HG03108 (cell line): ENCODE data around the gene YBX3.
A peak's percentile ranks its signal among the peaks of the same experiment; 100 is the strongest.

Experiments used
- ATAC-seq: cut with Tn5 transposase; IDR thresholded peaks from one replicate; pipeline ENCODE4 v1.9.1; 2021; ENCODE audit warnings: moderate library complexity; ENCODE audit not compliant: unreplicated experiment

YBX3 gene

GRCh38 chr12:10722502-10722904, 620 bp downstream of the YBX3 start:
- ATAC-seq: peak; percentile 30

DNA sequence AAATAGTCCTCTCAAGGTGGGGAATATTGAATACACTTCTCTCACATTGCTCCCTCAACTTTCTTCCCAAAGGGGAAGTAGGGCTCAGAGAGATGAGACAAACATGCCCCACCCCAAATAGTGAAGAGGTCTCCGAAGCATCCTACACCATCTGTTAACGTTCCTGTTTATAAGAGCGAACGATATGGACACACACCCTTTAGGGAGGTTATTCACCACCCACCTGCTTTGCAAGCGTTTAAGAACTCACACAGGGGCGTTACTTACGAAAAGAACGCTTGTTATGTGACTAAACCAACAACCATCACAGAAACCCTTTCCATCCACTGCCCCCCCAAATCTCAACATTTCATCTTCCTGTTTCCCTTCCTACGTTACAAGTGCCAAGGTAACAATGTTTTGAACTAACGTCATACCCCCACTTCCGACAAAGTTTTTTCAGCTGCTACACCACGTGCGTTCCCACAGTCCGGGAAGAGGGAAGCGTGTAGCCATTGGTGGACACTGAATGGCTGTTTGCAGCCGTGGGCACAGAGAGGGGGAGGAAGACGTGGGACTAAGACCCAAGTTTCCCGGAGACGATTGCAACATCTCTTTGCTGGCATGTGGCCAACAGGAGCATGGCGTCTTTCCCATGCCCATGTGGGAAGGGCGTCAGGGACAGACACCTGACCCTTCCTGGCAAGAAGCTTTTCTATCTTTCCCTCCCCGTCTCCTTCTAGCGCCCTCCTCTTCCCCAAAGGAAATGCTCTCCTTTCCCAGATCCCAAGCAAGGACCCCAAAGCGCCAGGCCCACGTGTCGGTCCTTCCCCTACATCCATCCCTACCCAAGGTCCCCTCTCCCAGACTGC, 1.2 kb downstream of the YBX3 start:
- peak; percentile 35 for ATAC-seq

GRCh38 chr12:10720974-10721650, 2.0 kb downstream of the YBX3 start:
- no peak for ATAC-seq

DNA sequence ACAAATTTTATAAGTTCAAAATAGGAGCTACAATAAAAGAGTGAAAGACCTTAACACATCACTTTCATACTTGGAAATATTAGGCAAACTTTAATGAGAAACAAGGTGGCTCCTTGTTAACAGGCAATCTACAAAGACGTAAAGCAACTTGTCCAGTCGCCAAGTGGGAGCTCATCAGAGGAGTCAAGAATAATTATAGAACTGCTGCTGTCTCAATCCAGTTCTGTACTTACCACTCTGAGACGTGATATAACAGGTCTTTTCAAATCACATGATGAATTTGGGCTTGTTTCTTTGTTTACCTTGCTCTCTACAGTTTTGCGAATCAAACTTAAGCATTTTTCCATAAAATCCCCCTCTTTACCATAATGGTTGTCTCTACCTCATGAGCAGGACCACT, 3.6 kb downstream of the YBX3 start:
- ATAC-seq: no peak

- no peak for ATAC-seq
Measured at GRCh38 chr12:10718279-10718821, 4.8 kb downstream of the YBX3 start.

- no peak for ATAC-seq
Measured at GRCh38 chr12:10717410-10717809, 5.7 kb downstream of the YBX3 start.

- no peak for ATAC-seq
Measured at GRCh38 chr12:10716704-10717315, 6.3 kb downstream of the YBX3 start.

GRCh38 chr12:10716277-10716676, 6.8 kb downstream of the YBX3 start:
- ATAC-seq: no peak

DNA sequence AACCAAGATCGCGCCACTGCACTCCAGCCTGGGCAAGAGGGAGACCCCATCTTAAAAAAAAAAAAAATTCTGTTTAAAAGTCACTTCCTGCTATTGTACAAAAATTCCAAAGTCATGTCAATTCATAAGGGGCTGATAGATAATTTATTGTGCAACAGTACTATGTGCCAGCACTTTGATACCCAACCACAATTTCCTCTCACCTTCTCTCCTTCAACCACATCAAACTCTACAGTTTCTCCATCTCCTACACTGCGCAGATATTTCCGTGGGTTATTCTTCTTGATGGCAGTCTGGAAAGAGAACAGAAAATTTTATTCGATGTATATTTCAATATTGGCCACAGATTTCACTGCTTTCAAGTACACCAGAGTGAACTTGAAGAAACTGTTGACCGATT, 7.6 kb downstream of the YBX3 start:
- no peak for ATAC-seq

GRCh38 chr12:10709808-10710207, 13.3 kb downstream of the YBX3 start:
- ATAC-seq: no peak

DNA sequence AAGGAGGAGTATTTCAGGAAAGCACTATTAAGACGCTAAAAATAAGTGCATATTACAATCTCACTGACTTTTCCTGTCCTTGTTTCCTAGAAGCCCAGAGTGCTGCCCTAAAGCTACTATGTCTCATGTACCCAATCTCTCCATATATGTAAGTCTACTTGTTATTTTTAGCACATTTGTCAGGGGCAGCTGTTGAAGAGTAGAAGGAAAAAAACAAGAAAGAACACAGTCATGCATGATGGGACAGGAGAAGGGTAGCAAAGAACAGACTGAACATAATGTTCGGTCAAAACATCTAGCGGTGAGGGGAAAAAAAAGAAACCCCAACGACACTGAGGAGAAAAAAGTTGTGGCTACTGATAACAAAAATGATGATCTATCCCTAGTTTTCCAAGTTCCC, 14.3 kb downstream of the YBX3 start:
- no peak for ATAC-seq

DNA sequence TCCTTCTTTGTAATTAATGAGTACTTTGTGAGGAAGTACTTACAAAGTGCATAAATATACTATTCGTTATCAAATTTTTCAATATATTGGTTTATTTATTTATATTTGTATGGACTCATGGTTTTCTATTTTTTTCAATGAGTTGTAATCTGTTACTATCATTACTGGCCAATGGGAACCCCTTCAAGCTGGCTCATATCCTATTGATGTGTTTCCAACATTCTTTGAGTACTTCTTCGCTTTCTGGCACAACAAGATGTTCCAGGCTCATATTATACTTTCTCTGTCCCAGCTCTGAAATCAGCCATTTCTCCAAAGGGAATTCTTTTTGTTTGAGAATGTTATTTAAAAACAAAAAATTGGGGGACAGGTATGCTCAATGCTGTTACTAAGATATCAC, 17.5 kb downstream of the YBX3 start:
- no peak for ATAC-seq

- no peak for ATAC-seq
Measured at GRCh38 chr12:10701843-10702242, 21.3 kb downstream of the YBX3 start.

GRCh38 chr12:10701131-10701681, 21.9 kb downstream of the YBX3 start:
- peak; percentile 55 for ATAC-seq

DNA sequence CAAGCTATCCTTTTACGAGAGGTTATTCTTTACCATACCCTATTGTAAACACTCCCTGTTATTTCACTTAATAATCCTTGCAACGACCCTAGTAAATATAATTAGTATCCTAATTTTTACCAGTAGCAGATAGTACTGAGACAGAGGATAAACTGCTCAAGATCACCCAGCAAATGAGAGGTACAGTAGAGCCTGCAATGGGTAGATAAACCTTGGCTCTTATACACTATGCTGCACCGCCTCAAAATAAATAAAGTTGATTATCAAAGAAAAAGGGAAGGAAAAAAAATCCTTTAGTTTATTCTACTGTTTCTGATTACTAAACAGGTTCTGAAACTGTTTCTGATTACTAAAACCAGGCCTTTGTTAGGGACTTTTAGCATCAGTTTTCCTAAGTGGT, 22.5 kb downstream of the YBX3 start:
- ATAC-seq: no peak

- ATAC-seq: no peak
Measured at GRCh38 chr12:10697862-10698261, 25.3 kb downstream of the YBX3 start.

GRCh38 chr12:10697156-10697555, 26.0 kb downstream of the YBX3 start:
- ATAC-seq: no peak

DNA sequence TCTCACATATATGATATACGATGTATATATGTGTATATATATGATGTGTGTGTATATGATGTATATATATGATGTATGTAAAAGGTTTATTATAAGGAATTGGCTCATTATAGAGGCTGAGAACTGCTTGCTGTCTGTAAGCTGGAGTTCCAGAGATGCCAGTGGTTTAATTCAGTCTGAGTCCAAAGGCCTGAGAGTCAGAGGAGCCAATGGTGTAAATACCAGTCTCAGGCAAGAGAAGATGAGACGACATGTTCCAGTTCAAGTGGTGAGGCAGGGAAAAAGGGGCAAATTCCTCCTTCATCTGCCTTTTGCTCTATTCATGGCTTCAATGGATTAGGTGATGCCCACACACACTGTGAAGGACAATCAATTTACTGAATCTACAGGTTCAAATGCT, 32.2 kb downstream of the YBX3 start:
- ATAC-seq: no peak

GRCh38 chr12:10689146-10689545, 34.0 kb downstream of the YBX3 start:
- ATAC-seq: no peak

DNA sequence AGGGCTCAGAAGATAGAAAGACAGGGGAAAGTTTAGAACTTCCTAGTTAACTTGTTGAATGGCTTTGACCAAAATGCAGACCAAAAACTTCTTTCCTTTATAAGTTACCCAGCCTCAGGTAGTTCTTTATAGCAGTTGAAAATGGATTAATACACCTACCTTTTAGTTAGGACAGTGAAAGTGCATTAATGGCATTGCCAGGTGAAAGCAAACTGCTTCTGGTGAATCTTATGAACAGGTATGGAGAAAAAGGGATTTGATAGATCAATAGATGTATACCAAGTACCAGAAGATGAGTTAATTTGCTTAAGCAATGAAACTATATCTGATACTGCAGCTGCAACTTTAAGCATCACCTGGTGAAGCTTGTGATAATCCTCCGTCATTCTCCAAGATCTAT, 35.1 kb downstream of the YBX3 start:
- no peak for ATAC-seq

DNA sequence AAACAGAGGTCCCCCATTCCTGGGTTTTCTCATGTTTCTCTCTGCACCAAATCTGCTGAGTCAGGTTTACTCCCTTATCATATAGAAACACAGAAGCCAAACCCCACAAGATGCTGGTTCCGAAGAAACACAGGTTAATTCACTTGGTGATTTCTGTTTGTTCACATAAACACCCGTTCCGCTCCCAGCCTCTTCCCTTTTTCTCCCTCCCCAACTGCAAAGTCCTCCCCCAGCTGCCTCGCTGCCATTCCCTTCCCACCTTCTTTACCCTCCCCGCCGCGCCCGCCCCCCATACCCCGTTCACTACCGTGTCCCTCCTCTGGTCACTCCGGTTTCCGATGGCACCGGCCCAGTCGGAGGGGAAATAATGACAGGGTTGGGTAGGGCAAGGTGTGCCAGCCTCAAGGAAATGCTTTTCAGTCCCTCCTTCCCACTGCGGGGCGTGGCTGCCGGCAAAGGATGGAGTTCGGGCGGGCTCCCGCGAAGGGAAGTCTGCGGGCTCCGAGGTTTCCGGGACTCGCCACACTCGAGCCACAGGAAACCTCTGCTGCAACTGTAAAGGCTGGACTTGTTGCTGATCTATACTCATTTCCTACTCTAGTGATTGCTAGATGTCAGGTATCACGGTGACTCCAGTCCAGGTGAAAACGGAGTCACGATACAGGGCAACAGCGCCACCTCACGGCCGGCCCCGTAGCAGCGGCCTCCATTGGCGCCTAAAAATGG, 49.3 kb downstream of the YBX3 start, which contains the start of gene STYK1:
Gene STYK1 (minus strand): TSS at position 394 of the 726 bp plus-strand sequence. CDS start 39,434 bp downstream, outside the sequence.
- ATAC-seq: peak; percentile 60
